Activated CD4-positive, alpha-beta T cell treated with anti-CD3 and anti-CD28 coated beads, Interleukin-2, amount 50 U/mL, for 48 hours (primary cell): Measurements from ENCODE around the gene ROR1.
"Not testable (repeated sequence)": the region's sequence is repeated elsewhere in the genome, so short reads cannot be mapped to it uniquely, and the experiment has no call there.

ENCODE experiments used
- DNase-seq, 2 experiments: peaks; one replicate each; pipeline ENCODE4 v3.0.0-alpha.2; 2020

ROR1 gene

GRCh38 chr1:64197076-64197475 is 423.3 kb downstream of the ROR1 start:
- no peak for DNase-seq

DNA sequence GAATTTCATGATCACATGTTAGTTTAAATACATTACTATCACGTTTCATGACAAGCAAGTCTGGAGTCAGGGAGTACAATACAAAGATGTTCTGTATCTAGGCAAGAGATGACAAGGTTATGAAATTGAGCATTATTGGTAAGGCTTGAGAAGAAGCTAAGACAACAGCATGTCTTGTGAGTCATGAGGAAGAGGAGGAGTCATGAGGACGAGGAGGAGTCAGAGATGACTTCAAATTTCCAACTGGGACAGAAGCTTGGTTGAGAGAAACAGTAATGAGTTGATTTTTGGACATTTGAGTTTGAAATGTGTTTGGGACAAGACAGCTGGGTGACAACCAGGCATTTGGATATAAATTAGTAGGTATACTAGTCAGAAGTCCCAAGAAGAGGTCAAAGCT is 425.3 kb downstream of the ROR1 start:
- DNase-seq: no peak

DNA sequence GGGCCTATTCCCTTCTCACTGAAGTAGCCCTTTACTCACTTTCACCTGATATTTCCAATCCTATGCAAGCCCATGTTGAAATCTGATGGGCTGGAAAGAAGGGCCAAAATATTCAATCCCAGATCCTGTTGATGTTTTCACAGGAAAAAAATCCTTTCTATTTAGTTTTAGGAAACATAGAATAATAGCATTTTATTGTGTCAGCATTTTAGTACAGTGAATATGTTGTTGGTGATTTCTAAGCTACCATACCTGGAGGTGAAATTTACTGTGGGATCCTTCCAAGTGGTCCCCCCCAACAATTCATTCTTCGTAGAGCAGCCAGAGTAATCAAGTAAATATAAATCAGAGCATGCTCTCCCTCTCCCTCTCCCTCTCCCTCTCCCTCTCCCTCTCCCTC is 426.2 kb downstream of the ROR1 start:
- no peak for DNase-seq

- DNase-seq: no peak
These were observed 429.6 kb downstream of the ROR1 start, which contains the start of gene UBE2U for GRCh38 chr1:64203420-64203819. Gene UBE2U (plus strand): TSS chr1:64203623. CDS start chr1:64204051, 428 bp downstream.

DNA sequence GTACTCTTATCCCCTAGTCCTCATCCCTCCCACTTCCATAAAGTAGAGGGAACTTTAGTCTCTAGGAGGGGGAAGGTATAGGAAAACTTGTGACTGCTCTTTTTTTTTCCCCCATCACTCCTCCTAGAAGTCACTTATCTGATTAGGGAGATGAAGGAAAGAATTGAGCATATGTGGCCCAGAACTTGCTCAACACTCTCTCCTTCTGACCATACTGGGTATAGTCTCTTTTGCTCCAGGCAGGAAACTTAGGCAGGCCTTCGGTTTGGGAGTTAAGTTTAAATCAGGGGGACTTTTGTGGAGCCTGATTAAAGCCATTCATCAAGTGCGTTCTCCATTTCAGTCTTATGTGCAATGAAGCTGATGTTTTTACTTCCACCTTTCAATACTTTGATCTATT is 435.4 kb downstream of the ROR1 start:
- no peak for DNase-seq

DNA sequence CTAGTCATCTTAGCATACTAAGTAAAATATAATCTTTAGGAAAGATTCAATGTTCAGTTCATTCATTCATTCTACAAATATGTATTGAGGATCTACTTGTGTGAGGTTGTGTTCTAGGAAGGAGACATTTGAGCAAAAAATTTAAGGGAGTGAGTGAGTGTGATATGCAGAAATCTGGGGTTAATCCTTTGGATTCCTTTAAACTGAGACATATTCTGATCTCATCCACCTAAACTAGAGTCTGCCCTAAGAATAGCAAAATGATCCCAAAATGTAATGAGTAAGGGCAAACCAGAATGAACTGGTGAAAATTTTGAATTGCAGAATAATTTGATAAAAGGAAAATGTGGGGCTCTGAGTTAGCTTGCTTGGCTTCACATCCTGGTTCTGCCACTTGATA is 438.2 kb downstream of the ROR1 start:
- DNase-seq: no peak

DNA sequence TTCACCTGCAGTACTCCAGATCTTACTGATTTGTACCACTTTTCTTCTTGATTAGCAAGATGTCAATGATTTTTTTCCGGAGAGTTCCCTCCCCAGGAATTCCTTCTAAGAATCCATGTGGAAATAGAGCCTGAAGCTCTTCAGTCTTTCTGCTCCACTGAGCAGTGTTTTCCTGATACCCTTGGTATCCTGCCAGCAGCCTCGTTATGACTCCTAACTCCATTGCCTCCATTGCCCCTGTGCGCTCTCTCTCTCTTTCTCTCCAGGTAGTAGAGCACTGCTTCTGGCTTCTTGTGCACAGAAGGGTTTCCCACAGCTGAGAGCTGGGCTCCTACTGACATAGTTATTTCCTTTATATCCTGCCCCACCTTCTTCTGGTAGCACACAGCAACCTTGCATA is 441.8 kb downstream of the ROR1 start:
- no peak for DNase-seq

GRCh38 chr1:64220241-64220640 is 446.4 kb downstream of the ROR1 start:
- DNase-seq: no peak

DNA sequence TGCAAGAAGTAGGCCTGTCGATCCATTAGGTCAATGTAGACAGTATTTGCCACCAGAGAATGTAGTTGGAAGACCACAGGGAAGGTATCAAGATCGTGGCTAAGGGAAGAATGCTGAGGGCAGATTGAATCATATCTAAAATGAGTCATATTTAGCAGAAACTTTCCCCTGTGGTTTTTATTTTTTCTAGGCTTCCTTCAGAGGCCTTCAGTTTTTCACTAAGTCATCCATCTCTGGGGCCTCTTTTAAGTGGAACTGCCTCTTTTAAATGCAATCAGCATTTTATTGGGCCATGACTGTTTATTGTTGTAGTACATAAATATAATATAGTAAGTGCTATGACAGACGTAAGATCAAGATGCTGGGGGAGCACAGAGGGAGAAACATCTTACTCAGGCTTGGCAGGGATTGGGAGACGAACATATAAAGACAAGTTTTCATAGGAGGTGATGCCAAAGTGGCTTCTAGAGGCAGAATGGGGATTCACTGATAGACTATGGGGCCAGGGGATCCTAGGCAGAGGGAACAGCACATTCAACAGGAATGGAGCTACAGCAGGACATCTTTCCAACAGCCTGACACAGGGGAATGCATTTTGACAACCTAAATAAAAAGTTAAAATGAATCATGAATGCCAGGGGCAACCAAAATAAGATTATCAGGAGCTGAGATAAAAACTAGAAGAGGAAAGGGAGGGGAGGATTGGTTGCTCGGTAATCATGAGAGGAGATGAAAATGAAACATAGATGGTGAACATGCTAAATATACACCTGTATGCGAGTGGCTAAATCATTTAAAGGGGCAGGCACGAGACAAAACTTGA is 449.7 kb downstream of the ROR1 start:
- DNase-seq: no peak

- DNase-seq: not testable (repeated sequence)
These were observed 450.4 kb downstream of the ROR1 start for GRCh38 chr1:64224236-64224635.

DNA sequence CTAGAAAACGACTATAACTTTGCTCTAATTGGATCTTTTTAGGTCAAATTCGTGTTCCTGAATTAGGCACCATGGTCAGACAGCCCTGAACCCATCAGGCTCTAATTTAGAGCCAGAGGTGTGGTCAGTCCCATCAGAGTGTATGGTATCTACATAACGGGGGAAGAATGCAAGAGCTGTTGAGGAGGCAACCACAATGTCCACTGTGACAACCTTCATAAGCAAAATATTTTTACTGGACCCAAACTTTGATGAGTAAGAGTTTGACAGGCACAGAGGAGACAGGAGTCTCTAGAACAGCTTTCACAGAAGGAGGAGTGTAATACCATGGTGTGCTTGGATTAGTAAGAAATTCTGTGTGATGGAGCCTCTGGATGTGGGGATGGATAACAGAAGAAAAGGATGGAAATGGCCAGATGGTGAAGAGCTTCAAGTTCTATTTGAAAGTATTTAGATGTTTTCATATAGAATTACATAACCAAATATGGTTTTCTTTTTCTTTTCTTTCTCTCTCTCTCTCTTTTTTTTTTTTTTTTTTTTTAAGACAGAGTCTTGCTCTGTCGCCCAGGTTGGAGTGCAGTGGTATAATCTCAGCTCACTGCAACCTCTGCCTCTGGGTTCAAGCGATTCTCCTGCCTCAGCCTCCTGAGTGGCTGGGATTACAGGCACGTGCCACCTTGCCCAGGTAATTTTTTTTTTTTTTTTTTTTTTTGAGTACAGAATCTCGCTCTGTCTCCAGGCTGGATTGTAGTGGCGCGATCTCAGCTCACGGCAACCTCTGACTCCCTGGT is 454.5 kb downstream of the ROR1 start:
- DNase-seq: no peak

DNA sequence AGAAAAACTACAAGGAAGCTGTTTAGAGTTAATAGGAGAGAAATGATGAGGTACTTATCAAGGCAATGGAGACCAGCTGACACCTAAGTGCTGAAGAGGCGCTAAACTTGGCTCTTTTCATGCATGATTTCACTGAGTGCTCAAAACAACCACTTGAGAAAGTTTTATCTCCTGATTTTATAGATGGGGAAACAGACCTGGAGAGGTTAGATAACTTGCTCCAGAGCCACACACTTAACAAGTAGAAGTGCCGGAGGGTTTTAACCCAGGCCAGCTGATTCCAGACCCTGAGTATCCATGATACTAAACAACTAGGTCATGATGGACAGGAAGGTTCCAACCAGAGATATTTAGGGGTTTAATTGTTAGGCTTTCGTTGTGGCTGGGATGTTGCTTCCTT is 455.5 kb downstream of the ROR1 start:
- DNase-seq: no peak
